RCC 7860 (cell line): Measurements from ENCODE around the gene TMIGD3.
"Not testable (repeated sequence)": the region's sequence is repeated elsewhere in the genome, so short reads cannot be mapped to it uniquely, and the experiment has no call there.

Source experiments
- DNase-seq: peaks from one replicate; pipeline ENCODE4 v3.0.0-alpha.2; 2015; ENCODE audit warnings: low spot score
- FAIRE-seq: peaks from 2 replicates; lab custom pipeline; 2012; peaks lifted over from hg19 to GRCh38; lab: Jason Lieb, UNC

The TMIGD3 gene

DNA sequence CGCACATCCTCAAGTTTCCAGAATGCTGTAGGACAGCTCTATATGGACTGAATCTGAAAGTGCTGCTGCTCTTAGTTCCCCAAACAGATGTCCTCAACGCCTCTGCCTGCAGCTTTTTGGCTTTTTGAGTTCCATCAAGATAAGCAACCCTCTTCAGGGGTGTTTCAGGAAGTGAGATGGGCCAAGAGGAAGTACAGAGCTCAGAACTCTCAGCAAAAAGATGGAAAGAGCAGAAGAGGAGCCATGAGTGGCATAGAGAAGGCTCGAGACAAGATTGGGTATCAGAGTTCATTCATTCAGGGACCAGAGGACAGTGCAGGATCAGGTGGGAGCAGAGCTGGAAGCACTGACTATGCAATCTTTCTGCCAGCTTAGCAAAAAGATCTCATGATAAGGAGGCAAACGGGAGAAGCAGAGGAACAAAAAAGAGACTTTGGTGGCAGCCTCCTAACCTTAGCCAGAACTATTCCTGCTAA, at the start of gene TMIGD3, which contains the start of gene ADORA3:
Gene TMIGD3 (minus strand): TSS at position 49 of the 476 bp plus-strand sequence. CDS start 279 bp downstream, outside the sequence.
Gene ADORA3 (minus strand): TSS at position 49 of the 476 bp plus-strand sequence. CDS start 279 bp downstream, outside the sequence.
- FAIRE-seq (no peak), DNase-seq (no peak)

- FAIRE-seq (peak; percentile 90), DNase-seq (peak; percentile 90)
These were observed 49.8 kb upstream of the TMIGD3 start for GRCh38 chr1:111553196-111553595.

DNA sequence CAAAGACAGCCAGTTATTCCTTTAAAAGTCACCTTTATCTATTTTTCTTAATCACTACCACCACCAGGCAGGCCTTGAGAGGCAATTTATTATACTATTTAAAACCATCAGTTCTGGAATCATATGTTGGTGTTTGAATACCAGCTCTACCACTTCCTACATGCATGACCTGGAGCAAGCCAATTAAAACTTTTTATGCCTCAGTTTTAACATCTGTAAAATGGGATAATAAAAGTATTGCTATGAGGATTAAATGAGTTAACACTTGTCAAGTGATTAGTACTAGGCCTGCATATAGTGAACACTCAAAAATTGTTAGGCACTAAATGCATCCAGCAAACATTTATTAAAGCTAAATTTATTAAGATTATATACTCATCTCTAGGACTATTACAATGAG, 49.2 kb upstream of the TMIGD3 start:
- FAIRE-seq, result no peak

DNA sequence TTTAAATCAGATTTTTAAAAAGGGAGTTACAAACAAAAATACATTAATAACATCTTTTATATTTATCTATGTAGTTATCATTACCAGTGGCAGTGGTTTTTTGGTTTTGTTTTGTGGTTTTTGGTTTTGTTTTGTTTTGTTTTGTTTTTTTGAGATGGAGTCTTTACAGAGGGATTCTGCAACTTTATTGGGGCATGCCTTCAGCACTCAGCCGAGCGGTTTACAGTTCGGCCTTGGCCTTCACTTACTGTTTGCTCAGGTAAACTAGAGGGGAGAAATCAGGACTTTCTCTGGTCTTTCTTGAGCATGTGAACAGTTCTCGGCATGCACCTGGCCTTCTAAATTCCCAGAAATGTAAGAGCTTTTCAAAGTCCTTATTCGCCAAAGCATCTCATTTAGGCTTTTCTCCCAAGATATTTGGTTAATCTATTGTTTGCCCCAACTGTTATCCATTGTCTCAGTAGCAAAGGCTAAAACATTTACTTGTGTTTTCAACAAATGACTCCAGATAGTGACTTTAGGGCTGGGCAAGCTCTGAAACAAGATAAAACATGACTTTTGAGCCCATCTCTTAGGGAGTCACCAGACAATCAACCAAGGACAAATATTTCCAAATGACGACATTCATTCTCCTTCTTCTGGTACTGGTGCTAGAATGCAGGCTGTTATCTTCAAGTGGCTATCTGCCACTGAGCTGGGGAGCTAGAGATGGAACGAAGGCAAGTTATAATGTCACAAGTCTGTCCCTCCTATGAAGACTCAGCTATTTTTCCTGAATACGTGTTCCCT, 48.4 kb upstream of the TMIGD3 start:
- FAIRE-seq, result peak; percentile 25
- no peak for DNase-seq

More for the DNA sequence above, 49.2 kb upstream of the TMIGD3 start:
- DNase-seq, result no peak

- FAIRE-seq, DNase-seq: not testable (repeated sequence)
These were observed 44.4 kb upstream of the TMIGD3 start for GRCh38 chr1:111547786-111548185.

- FAIRE-seq, result no peak
- DNase-seq, result no peak
These were observed 38.8 kb upstream of the TMIGD3 start for GRCh38 chr1:111542187-111542586.

DNA sequence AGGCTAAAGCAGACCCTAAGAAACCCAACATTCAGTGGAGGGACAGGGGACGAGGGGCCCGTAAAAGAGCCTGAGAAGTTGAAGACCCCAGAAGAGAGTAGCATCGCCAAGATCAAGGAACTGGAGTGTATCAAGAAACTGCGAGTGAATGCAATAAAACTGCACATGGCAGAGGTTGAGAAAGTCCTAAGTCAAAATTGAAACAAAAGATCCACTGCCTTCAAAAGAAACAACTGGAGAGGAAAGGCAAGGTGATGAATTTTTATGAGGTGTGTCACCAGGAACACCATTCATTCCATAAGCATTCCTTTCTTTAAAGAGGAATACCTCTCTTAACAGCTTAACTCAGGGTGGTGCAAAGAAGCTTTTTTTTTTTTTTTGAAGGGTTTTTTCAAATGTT, 38.3 kb upstream of the TMIGD3 start:
- FAIRE-seq, result peak; percentile 80
- DNase-seq, result peak; percentile 70

DNA sequence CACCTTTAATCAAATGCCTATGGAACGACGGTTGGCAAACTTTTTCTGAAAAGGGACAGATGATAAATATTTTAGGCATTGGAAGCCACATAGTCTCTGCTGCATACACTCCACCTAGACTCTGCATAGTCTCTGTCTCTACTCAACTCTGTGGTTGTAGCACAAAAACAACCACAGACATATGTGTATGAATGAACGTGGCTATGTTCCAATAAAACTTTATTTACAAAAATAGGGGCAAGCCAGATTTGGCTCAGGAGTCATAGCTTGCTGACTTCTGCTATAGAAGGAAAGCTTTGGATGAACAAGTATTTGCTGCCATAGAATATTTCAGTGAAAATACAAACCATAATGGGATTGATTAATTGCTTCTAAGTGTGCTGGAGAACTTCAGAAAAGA, 37.5 kb upstream of the TMIGD3 start:
- DNase-seq (no peak), FAIRE-seq (no peak)

- FAIRE-seq, result peak; percentile 30
- peak; percentile 62 for DNase-seq
These were observed 35.1 kb upstream of the TMIGD3 start for GRCh38 chr1:111538343-111539025.

DNA sequence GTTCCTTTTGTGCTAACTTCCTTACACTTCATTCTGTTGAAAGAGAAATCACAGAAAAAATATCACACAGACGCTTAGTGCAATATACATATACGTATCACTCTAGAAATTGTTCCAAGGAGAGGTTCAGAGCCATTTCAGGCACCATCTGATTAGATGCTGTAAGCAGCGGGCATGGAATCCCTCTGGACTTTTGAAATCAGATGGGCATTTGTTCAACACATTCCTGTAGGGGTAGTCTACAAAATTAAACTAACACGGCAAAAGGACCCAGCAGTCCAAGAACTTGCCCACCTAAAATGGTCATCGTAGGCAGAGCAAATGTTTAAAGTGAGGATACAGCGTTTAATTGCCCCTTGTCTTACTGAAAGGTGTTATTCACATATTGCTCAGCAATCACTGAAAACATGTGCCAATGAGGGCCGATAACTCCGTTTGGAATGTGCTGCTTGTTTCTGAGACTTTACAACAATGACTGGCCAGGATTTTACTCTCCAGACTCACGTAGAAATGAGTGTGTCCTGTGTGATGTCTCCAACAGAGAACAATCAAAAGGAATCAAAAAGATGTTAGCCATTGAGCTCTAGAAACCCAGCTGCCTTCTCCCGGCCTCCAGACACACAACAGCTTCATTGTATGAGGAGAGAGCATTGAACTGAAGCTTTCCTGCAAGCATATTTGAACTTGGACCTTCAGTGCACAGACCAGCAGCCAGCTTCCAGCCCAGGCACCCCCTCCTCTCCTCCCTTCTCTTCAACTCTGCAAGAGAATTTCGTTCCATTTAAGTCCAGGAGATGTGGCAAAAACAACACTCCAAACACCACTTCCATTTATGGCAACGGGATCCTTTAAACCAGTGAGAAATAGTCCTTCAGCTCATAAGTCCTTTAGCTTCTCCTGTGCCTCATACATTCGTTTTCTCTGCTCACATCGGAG, 32.1 kb upstream of the TMIGD3 start:
- no peak for DNase-seq
- FAIRE-seq, result no peak

- FAIRE-seq (no peak), DNase-seq (no peak)
These were observed 16.6 kb upstream of the TMIGD3 start for GRCh38 chr1:111520053-111520452.

GRCh38 chr1:111517469-111518225, 14.2 kb upstream of the TMIGD3 start:
- FAIRE-seq (no peak), DNase-seq (no peak)

DNA sequence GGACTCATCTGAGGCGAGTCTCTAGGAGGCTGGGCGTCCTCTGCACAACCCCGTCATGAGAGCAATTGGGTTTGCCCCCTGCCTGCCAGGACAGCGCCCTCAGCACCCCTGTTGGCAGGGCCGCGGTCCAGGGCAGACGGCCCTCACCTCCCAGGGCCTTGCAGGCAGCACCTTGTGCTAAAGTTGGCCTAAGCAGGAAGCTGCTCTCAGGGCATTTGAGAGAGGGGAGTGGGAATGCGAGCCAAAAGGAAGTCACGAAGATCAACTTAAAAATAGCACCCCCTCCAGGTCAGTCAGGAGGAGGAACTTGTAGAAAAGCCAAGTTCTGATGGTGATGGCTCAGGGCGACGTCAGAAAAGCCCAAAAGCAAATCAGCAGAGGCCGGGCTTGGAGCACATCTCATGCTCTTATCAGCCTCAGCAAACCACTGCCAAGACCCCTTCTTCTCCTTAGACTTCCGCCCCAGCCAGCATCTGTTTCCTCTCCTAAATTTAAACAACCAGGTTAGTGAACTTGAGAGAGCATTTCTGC, 12.6 kb upstream of the TMIGD3 start:
- DNase-seq, result no peak
- no peak for FAIRE-seq

DNA sequence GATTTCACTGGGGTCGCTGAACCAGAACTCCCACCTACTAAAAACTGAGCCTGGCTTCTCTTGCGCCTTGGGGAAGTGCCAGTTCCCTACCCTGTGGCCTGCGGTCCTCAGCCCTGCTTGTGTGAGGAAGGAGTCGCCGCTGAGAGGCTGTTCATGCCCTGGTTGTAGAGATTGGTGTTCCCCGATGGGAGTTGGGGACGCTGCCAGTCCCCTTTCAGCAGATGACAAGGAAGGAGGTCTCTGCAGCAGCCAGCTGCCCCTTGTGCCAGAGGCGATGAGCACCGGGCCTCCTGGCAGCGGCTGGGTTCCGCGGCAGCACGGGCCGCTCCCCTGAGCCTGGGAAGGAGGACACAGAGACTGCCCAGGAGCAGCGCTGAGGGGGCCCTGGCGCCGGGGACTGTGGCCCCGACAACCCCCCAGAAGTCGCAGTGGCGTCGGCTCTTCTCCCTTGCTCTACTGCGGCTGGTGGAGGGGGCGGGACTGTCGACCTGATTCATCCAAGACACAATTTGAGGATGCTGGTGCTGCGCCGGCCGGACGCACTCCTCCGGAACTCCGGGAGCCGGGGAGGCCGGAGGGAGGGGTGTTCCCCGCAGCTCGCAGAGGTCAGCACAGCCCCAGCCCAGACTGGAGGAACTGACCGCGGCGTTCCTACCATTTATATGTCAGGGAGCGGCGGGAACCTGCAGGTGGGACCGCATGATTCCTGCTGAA, 12.0 kb upstream of the TMIGD3 start:
- FAIRE-seq (no peak), DNase-seq (no peak)

DNA sequence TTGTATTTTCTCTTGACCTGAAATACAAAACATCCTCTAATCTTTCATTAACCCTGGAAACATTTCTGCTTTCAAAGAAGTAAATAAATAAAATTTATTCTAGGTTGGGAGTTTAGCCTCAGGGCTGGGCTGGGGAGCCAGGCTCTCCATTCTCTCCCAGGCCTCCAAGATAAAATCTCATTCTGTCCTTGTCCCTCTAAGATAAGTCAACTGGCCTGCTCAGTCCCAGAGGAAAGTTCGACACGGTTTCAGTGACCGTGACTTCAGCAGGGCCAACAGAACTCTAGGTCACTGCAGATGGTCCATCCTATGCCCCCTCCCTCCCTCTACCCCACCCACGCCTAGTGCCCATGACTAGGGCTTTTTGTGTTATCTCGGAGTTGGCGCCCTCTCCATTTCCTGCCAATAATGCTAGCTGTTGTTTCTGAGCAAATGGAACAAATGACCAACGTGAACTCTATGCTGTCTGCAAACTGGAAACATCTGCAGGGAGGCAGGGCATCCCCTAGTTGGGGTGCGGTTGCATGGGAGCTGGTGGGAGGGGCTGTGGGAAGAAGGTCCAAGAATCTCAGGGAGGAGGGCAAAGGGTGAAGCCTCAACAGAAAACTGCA, 10.1 kb upstream of the TMIGD3 start:
- FAIRE-seq, result no peak
- DNase-seq, result no peak

GRCh38 chr1:111512931-111513330, 9.5 kb upstream of the TMIGD3 start:
- DNase-seq (no peak), FAIRE-seq (no peak)

- FAIRE-seq (no peak), DNase-seq (no peak)
These were observed 8.9 kb upstream of the TMIGD3 start for GRCh38 chr1:111512132-111512889.

DNA sequence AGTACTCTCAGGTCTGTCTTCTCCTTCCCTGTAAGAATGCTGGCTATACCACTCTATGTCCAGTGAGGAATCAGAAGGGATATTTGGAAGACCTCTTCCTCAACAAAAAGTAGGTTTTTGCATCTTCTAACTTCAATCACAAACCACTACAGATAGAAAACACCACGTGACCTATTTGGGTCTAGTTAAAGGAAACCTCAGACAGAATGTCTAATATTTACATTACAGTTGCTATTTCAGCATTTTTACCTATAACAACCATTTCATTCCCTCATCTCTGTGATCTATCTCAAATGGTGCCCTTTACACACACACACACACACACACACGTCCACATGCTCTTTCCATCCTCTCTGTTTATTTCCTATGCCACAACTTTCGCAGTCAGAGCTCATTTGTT, 7.9 kb upstream of the TMIGD3 start:
- no peak for DNase-seq
- FAIRE-seq, result no peak
